ENCODE results near the gene KLK10. TPM values are rescaled to one million over a fixed set of nuclear protein-coding genes. Genes with fewer than 3 reads are reported as not detected.

The KLK10 gene
- total RNA-seq, 1 donor from 2014 or later: 54.5 TPM

GRCh38 chr19:50969413-50969760 lies 50.1 kb downstream of the KLK10 start, which contains the start of gene KLK6:
Gene KLK6 (minus strand): TSS chr19:50969591. CDS start chr19:50968104, 1,487 bp downstream.
- intact Hi-C loops (cut with DNase I): no loop called here
- Histone ChIP-seq H3K36me3 (no peaks in the 10 kb centered on the region), H3K9me3 (no peaks in the 10 kb centered on the region), H3K4me1 (no peaks in the 10 kb centered on the region), H3K4me3 (no peak within 1 kb of the TSS), H3K27ac (no peak within 1 kb of the TSS), H3K27me3 (no peaks in the 10 kb centered on the region)
- TF ChIP-seq POLR2A (IDR thresholded peaks at IDR 0.05) (no peak), CTCF (IDR thresholded peaks at IDR 0.05) (no peak), POLR2AphosphoS5 (IDR thresholded peaks at IDR 0.05; ENCODE audit: insufficient read depth in 1 of 2, low read depth in 1 of 2) (no peak)
- DNase-seq (ENCODE audit: extremely low spot score in 2 of 2): no peak

GRCh38 chr19:50968716-50969412 lies 50.6 kb downstream of the KLK10 start:
- intact Hi-C loops (cut with DNase I): no loop called here
- Histone ChIP-seq H3K4me3 (no peak overlapping the region), H3K27me3 (no peaks in the 10 kb centered on the region), H3K9me3 (no peaks in the 10 kb centered on the region), H3K4me1 (no peaks in the 10 kb centered on the region), H3K27ac (no peak overlapping the region), H3K36me3 (no peaks in the 10 kb centered on the region)
- no peak for DNase-seq (ENCODE audit: extremely low spot score in 2 of 2)
- no peak for TF ChIP-seq POLR2A (IDR thresholded peaks at IDR 0.05)
- TF ChIP-seq POLR2AphosphoS5 (IDR thresholded peaks at IDR 0.05; ENCODE audit: insufficient read depth in 1 of 2, low read depth in 1 of 2): no peak
- TF ChIP-seq CTCF (IDR thresholded peaks at IDR 0.05): no peak

- Histone ChIP-seq H3K4me1 (no peaks in the 10 kb centered on the region), H3K4me3 (no peak overlapping the region), H3K27me3 (no peaks in the 10 kb centered on the region), H3K36me3 (no peaks in the 10 kb centered on the region), H3K27ac (no peak overlapping the region), H3K9me3 (no peaks in the 10 kb centered on the region)
- no peak for DNase-seq (ENCODE audit: extremely low spot score in 2 of 2)
- TF ChIP-seq CTCF (IDR thresholded peaks at IDR 0.05) (no peak), POLR2A (IDR thresholded peaks at IDR 0.05) (no peak), POLR2AphosphoS5 (IDR thresholded peaks at IDR 0.05; ENCODE audit: insufficient read depth in 1 of 2, low read depth in 1 of 2) (no peak)
- intact Hi-C loops (cut with DNase I): no loop called here
Observed at GRCh38 chr19:50967929-50968715, 51.4 kb downstream of the KLK10 start.

- H3K27me3 ChIP-seq: no peaks in the 10 kb centered on the region
- no peak for DNase-seq (ENCODE audit: extremely low spot score in 2 of 2)
- intact Hi-C loops (cut with DNase I): no loop called here
Observed at GRCh38 chr19:50964266-50964665, 55.2 kb downstream of the KLK10 start.

More at GRCh38 chr19:50964266-50964665, 55.2 kb downstream of the KLK10 start:
- Histone ChIP-seq H3K27ac (no peak overlapping the region), H3K9me3 (no peaks in the 10 kb centered on the region), H3K4me3 (no peak overlapping the region), H3K4me1 (no peaks in the 10 kb centered on the region), H3K36me3 (no peaks in the 10 kb centered on the region)
- TF ChIP-seq CTCF (IDR thresholded peaks at IDR 0.05) (no peak), POLR2A (IDR thresholded peaks at IDR 0.05) (no peak), POLR2AphosphoS5 (IDR thresholded peaks at IDR 0.05; ENCODE audit: insufficient read depth in 1 of 2, low read depth in 1 of 2) (no peak)

Data from vagina (tissue), 2 donors.